ENCODE results near the gene CHL1.
A peak's percentile ranks its signal among the peaks of the same experiment; 100 is the strongest.
"Not testable (repeated sequence)": the region's sequence is repeated elsewhere in the genome, so short reads cannot be mapped to it uniquely, and the experiment has no call there.

Gene CHL1

DNA sequence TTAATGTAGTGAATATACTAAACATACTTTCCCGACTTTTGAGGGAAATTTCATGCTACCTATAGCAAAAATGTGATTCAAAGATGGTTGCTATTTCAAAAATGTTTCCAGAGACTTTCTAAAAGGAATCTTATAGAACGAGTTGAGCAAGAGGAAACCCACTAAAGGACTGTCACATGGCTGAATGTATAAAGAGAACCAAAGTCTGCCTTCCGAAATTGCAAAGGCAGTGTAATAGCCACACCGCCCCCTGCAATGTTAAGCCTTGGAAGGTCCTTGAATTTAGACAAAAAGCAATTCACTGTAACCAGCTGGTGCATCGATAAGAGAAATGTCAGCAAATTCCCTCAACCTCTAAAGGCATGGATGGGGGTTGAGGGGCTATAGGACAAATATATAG, 142.8 kb downstream of the CHL1 start:
- DNase-seq = no peak

DNA sequence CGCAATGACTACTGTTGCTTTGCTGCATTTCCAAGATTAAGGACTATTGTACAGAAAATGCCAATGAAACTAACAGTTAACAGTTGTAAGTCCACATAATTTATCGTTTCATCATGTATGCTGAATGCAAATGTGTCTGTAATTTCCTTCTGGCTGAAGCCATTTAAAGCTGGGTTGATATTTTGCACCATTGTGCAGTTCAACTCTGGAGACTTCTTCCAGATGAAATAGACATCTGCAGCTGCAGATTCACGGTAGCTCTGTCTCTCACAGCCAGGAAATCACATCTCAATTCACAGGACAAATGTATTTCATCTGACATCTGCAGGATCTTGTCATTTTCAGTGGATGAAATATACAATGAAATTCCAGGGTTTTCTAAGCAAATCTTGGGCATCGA, 145.4 kb downstream of the CHL1 start:
- no peak for DNase-seq

DNA sequence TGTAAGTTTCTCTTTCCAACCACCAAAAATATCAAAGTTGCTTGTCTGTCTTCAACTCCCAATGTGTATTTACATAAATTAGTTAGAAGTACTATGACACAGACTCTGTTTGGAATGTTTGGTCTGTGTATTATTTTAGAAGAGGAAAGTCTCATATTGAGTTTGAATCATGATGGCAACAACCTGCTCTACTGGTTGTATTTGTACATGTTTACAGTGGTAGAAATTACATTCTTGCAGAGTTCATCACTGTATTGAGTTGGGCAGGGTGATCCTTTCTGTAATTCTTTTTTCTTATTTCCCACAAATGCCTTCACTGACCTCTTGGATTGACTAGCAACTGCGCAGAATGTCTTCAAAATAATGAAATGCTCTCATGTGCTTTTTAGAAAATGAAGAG, 149.6 kb downstream of the CHL1 start:
- DNase-seq = no peak

DNA sequence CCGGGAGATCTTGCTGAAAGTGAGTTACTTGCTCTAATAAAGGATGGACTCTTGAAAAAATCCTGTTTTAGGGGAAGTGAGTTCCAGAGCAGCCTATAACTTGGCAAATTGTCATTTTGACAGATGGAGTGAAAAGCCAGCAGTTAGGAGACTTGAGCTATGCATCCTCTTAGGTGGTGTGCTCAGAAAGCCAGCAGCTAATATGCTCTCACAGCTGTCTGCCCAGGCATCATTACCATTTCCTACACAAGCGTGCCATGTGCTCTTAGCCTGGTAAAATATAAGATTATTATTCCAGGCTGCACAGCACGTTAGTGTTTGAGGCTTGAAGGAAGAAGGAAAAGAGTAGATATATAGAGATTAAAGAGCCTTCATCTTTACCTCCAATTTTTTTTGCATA, 151.0 kb downstream of the CHL1 start:
- DNase-seq = no peak

DNA sequence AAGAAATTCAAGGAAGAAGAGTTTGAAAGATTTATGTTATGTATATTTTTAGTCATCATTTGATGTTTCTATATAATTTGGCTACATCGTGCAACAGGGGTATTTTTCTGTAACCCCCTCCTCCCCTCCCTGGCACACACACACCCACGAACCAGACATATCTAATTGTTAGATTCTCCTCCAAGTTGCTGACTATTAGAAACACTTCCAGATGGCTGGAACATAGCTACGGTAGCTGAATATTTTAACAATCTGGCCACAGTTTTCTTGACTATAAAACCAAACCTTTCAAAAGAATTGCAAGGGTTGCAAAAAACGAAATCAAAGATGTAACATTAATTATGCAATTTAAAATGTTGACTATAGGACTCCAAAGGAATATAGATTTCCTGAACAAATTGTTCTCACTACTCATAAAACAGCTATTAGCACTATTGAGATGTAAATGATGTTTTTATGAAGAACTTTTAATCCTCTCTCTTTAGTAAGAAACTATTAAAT, 154.4 kb downstream of the CHL1 start:
- no peak for DNase-seq

DNA sequence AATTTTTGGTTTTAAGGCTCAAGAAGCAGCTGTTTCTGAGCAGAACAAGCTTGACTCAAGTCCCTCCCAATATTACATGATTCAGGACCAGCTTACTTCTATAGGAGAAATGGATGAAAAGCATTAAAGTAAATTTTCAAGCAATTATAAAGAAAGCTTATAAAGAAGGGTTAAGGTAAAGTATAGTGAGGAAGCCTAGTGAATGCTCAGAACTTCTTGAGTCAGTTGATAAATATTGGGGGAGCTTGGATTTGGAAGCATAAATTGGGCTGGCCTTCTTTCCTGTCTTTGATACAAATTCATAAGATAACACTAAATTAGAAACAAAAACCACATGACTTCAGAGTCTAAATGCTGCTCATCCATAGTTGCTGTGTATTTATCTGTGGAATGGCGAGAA, 156.0 kb downstream of the CHL1 start:
- no peak for DNase-seq

DNA sequence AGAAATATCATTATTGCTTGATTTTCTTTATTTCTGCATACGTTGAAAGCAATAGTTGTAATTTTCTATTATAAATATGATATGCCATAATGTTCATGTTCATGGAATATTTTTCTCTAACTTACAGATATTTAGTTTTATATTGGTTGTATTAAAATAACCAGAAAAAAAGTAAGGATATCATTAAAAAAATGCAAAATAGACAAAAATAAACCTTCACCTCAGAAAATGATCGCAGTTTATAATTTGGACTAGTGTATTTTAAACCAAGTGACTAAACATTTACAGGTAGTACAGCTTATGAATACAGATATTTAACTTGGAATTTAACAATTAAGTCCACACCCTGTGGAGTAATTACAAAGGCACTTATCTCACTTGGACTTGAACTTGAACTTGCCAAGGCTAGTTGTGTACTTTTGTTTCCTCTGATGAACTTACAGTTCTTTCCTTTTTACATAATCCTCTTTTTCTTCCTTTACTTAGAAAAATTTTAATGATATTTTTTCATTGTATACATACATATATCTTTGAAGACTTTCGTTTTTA, 156.7 kb downstream of the CHL1 start:
- DNase-seq = no peak

DNA sequence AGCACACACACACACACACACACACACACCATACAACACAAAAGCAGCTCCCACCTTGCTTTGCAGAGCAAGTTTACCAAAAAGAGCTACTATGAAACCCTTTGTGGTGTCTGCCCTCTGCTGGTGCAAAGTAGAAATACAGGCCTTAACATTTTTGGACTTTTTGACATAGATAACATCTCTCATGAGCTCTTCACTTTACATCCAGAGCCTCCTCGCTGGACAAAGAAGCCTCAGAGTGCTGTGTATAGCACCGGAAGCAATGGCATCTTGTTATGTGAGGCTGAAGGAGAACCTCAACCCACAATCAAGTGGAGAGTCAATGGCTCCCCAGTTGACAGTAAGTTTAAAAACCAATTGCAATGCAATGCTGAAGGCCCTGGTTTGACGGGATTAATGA, 157.9 kb downstream of the CHL1 start:
- peak; percentile 76 for DNase-seq

DNA sequence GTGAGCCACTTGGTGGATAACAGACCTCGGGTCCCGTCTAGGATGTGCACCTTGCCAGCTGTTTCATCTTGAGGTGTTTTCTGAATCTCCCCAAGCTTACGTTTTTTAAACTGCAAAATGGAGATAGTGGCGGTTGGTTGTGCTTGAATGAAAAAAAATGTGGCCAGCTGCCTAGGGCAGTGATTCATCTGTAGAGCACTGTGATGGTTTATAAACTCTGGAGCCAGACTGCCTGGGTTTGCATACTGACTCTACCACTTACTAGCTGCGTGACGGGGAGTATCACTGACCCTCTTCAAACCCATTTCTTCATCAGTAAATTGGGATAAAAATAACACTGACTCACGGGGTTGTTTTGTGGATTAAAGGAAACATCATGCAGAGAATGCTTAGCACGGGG, 159.1 kb downstream of the CHL1 start:
- no peak for DNase-seq

DNA sequence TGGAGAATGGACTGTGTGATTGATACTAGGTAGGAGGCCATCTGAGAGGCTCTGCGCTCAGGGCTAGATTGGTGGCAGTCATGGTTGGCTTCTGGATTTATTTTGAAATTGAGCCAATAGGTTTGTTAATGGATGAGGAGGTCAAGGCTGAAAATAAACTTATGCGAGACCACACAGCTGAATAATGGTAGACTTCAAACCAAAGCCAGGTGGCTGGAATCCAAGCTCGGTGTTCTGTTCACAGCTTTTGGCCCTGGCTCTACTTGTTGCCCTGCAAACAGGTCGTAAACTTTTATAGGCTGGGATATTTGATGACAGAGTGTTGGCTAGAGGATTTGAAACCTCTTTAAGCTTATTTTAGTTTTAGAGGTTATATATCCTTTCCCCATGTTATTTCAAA, 160.4 kb downstream of the CHL1 start:
- no peak for DNase-seq

DNA sequence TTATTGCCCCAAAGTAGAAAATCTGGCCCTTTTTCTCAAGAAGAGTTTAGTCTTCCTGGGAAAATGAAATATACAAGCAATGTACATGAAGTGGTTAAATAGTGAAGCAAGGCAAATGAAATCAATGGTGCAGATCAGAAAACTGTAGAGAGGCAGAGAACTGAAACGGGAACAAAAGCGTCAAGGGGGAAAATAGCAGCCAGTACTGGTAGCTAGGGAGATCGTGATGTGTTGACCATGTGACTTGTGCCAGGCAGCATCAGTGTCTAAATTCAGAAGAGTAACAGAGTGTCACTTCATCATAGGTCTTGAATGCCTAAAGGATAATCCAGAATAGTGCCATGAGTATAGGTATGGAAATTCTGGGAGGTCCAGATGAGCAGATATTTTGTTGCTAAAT, 163.1 kb downstream of the CHL1 start:
- no peak for DNase-seq

DNA sequence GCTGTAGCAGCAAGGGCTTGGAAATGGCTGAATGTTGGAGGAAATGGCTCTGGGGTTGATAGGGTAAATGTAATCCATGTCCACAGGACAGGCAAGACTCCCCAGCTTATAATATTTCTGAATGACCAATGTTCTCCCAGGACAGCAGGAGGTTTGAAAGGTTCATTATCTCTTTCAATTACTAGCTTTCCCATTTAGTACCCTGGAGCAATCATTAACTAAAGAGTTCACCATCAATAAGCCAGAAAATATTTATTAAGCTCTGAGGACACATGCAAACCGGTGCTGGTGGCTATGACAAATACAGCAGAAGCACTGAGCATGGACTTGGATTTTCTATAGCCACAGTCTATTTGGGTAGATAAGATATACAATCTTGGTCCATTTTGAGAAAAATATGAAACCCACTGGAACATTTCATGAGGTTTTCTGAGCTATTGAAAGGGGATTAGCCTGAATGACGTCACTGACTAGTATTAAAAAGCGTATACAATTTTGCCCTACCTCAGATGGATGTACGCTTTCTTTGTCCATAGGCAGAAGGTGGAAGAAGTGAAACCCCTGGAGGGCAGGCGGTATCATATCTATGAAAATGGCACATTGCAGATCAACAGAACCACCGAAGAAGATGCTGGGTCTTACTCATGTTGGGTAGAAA, 166.2 kb downstream of the CHL1 start:
- no peak for DNase-seq

DNA sequence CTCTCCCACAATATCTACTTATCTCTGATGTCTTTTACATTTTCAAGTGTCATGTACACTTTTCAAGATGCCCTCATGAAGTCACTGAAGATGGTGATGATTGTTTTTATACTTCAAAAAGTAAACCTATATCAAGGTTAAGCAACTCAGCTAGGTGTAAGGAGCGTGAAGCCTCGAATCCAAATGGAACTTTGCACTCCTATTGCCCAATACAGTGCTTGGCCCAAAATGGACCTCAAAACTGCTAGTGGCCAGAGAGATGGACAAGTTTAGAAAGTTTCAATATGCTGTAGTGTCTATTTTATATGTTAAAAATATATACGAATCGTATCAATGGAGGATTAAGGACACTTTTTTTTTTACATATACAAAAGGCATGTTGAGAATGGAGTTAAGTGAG, 167.7 kb downstream of the CHL1 start:
- no peak for DNase-seq

DNA sequence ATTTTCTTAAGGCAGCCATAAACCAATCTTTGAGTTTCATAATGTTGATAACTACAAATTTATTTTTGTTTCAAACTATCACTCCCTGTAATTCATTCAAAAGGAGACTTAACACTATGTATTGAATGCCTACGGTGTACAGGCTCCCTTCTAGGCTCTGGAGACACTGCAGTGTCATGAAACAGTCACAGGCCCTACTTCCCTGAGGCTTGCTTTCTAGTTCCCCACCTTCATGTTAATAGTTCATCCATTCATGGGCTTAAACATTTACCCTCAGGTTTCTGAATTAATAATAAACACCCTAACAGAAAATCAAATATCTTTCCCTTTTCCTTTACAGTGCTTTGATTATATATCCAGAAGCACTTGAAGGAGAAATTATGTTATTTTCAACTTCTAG, 168.7 kb downstream of the CHL1 start:
- no peak for DNase-seq

DNA sequence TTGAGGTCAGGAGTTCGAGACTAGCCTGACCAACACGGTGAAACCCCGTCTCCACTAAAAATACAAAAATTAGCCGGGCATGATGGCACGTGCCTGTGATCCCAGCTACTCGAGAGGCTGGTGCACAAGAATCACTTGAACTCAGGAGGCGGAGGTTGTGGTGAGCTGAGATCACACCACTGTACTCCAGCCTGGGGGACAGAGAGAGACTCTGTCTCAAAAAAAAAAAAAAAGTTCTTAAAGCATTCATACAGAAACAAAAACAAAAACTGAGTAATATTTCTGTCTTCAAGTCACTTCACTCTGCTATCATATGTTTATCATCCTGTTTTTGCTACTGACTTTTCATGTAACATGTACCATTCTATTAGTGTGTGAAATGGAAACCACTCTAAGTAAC, 169.7 kb downstream of the CHL1 start:
- DNase-seq = not testable (repeated sequence)

DNA sequence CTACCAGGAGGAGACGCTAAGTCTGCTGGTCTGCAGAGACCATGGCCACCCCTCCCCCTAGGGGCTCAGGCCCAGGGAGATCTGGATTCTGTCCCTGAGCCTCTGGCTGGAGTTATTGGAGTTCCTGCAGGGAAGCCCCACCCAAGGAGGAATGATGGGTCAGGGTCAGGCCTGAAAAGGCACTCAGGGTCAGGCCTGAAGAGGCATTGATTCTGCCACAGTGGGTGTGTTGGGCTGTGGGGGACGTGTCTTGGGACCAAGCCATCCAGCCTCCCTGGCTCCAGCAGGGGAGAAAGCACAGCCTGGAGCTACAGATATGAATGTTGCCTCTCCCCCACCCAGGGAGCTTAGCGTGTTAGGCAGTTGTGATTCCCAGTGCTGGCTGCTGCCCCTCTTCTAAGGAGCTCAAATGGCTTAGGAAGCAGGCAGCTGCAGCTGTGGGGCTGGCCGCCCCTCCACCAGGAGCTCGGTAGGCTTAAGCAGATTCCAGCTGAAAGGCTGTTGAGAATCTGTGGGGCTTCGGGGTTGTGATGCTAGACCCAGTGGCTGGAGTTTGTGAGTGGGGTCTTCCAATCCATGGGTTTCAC, 176.7 kb downstream of the CHL1 start:
- no peak for DNase-seq

DNA sequence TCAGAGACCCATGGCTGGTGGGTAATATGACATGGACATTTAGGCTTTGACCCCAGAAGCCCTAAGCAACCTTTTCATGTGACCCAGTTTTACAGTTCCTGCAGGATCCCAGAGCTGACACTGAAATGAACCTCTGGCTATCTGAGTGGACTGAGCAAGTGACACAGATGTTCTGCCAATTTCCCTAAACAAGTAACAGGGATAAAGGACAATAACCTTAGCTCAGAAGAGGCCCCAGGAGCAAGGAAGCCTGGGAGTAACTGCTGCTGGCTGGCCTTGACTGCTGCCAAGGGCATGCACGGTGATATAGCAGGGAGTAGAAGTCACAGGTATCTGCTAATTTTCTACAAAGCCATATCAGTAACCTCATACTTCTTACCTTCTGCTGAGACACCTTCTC, 177.9 kb downstream of the CHL1 start:
- no peak for DNase-seq

DNA sequence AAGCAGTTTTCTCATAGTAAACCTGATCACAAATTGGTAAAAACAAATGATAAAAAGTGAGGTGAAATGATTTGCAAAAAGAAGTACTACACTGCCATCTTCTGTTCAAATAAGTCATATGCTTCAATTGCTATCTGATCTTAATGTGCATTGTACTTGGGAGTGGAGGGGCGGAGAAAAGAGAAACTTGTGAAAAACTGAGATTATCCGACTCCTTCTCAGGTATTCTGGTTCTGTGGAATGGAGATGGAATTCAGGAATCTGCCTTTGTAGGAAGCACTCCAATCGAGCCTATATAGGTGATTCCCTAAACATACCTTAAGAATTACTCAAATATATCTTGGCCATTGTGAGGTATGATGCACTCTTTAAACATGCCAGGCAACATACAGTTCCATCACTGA, 180.6 kb downstream of the CHL1 start:
- DNase-seq = peak; percentile 22

DNA sequence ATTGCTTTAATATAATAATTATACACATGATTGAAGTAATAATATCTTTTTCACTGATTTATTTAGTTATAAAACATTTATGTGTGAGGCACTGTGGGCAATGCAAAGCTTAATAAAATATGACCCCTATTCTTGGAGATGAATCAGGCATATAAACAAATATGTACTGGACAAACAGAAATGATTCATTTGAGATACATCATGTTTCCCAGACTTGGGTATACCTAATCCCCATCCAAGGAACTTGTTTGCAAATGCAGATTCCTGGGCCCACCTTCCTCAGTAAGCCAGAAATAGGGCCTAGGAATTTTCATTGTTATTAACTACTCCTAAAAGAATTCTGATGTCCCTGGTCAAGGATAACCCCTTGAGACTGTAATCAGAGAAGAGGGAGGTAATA, 184.2 kb downstream of the CHL1 start:
- no peak for DNase-seq

DNA sequence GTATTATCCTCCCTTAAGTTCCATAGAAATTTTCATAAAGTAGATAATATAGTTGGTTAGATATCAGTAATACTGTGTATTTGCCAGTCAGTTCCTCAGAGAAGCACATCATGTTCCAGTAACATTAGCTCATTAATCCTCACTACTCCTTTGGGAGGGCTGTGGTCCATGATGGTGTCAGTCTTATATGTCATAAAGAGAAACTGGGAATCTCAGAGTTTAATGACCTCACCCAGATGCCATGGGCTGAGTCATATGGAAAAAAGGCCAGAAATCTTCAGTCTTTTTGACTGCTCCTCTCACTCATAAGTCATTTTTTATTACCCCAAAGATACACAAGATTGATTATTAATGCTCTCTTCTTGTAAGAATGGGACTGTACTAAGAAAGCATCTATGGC, 188.6 kb downstream of the CHL1 start:
- DNase-seq = no peak

DNA sequence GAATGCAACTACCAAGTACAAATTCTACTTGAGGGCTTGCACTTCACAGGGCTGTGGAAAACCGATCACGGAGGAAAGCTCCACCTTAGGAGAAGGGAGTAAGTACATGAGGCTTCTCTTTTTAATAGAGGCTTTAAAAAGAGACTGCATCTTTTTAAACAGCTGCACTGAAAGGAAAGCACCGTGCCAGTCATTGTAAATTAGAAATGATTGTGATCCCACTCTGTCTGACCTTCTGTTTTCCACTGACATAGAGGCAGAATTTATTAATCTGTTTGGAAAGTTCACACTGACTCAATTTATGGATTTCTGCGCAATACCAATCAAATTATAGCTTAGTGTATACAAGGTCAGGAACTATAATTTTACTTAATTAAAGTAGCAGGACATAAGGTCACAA, 198.2 kb downstream of the CHL1 start:
- DNase-seq = no peak

DNA sequence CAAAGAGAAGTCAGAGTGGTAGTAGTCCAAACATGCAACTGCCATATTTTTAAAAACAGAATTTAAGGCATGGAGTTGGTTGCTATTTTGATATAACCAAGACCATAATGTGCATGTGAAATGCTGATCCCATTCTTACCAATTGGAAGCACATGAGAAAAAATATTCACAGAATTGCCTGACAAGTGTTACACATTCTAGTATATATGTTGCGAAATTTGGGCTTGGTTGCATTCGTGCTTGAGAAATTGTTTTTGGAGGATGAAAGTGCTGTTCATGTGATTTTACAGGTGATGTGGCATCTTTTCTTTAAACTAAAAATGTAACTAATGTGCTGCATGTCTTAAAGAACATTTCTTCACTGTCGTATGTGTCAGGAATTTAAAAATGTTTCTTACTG, 199.7 kb downstream of the CHL1 start:
- DNase-seq = no peak

DNA sequence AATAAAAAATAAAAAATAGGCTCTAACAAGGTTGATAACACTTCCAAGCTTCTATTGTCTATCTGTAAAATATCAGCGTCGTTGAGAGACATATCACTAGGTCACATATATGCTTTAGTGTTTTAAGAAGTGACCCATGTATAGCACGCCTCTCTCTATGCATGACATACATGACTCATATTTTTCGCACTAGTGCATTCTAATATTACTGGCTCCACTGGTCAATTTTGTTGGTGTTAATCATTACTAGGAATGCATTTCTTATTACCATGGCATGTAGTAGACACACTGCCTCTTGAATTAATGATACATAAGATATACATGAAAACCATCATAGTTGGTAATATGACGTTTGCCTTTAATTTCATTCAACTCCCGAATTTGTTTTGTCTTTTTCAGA, 203.1 kb downstream of the CHL1 start:
- DNase-seq = no peak

DNA sequence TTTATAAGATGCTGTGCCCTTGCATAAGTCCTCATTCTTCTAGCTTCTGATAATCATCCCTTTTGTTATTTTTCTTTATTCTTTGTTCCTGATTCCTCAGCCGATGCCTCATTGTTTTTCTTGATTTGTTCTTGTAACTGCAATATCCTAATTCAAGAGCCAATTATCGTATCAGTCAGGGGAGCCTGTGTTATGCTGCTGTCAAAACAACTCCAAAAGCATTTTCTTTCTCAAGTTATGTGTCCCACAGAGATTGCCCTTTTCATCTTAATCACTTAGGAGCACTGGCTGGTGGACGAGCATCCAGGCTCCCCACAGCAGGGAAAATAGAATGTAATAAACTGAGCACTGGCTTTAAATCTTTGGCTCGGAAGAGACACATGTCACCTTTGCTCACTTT, 207.3 kb downstream of the CHL1 start:
- DNase-seq = no peak

DNA sequence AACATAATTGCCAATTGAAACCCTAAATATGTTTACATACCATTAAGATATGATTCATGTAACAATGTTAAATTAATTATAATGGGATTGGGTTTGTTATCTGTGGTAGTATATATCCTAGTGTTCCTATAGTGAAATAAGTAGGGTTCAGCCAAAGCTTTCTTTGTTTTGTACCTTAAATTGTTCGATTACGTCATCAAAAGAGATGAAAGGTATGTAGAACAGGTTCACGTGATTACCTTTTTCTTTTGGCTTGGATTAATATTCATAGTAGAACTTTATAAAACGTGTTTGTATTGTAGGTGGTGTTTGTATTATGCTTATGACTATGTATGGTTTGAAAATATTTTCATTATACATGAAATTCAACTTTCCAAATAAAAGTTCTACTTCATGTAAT, 212.4 kb downstream of the CHL1 start:
- DNase-seq = no peak
